Measurements from ENCODE around the gene MYH13. TPM values are rescaled to one million over a fixed set of nuclear protein-coding genes. Genes with fewer than 3 reads are reported as not detected.

The MYH13 gene
- total and polyA plus RNA-seq, 9 of the 15 experiments (the other 6 are each of a cell fraction or from before 2014, with no cell fraction given), result 0.01 TPM; not detected in 8

- Histone ChIP-seq H3K27me3 (ENCODE audit: control insufficient read depth in 2 of 2, insufficient read depth in 2 of 2, low read length in 2 of 2) (no peaks in the 10 kb centered on the region), H3K36me3 (ENCODE audit: control insufficient read depth, insufficient read depth, low read length) (no peaks in the 10 kb centered on the region), H3K9me1 (ENCODE audit: control insufficient read depth, insufficient read depth, low read length) (no peaks in the 10 kb centered on the region), H3K4me1 (replicated peaks in 1 of 2; ENCODE audit: control insufficient read depth in 2 of 2, insufficient read depth in 2 of 2, low read length in 2 of 2) (no peaks in the 10 kb centered on the region), H3K9me3 (replicated peaks; ENCODE audit: control insufficient read depth, insufficient read depth, low read depth, low read length) (no peaks in the 10 kb centered on the region), H3K4me2 (ENCODE audit: insufficient read depth, low read length) (no peak overlapping the region), H3K79me2 (ENCODE audit: control insufficient read depth, insufficient read depth, low read length) (no peaks in the 10 kb centered on the region), H3K27ac (ENCODE audit: extremely low read depth, low read depth, low read length) (no peak overlapping the region), H3K9ac (ENCODE audit: insufficient read depth in 1 of 2, low read depth in 2 of 2, low read length in 2 of 2) (no peak overlapping the region), H2AFZ (ENCODE audit: low read depth, low read length) (no peak overlapping the region), H3K4me3 (no peak overlapping the region), H4K20me1 (replicated peaks; ENCODE audit: control insufficient read depth, insufficient read depth, low read length) (no peaks in the 10 kb centered on the region)
- 0% methylated on average over 9 of the region's 9 CpGs for WGBS (ENCODE audit: insufficient coverage, low coverage, missing lambda C conversion rate)
- no peak for TF ChIP-seq REST (IDR thresholded peaks at IDR 0.05; ENCODE audit: borderline replicate concordance)
- no peak for TF ChIP-seq REST (CRISPR knock-in tag; IDR thresholded peaks at IDR 0.05; ENCODE audit: low read depth)
- TF ChIP-seq FOXJ2 (tag; IDR thresholded peaks at IDR 0.05), result no peak
- TF ChIP-seq ZNF354B (CRISPR knock-in tag; IDR thresholded peaks at IDR 0.05), result no peak
- no peak for TF ChIP-seq ZFPM2 (CRISPR knock-in tag; IDR thresholded peaks at IDR 0.05)
- no peak for TF ChIP-seq SNIP1 (IDR thresholded peaks at IDR 0.05; ENCODE audit: low read depth)
- TF ChIP-seq SMARCE1 (IDR thresholded peaks at IDR 0.05), result no peak
- no peak for TF ChIP-seq KLF16 (IDR thresholded peaks at IDR 0.05)
- TF ChIP-seq CBFB (CRISPR knock-in tag; IDR thresholded peaks at IDR 0.05), result no peak
- no peak for TF ChIP-seq E2F5 (CRISPR knock-in tag; IDR thresholded peaks at IDR 0.05)
- TF ChIP-seq MIER1 (IDR thresholded peaks at IDR 0.05; ENCODE audit: low read depth), result no peak
- BruUV-seq (replicated peaks), result no TSS peak
- FAIRE-seq (no peak), ATAC-seq (no peak), DNase-seq (ENCODE audit: extremely low read depth in 1 of 4, low spot score in 3 of 4) (no peak)
- CTCF ChIA-PET (ENCODE audit: low intra/inter-chr PET ratio), result no interaction called here
- intact Hi-C loops (cut with micrococcal nuclease), result loop anchor here (10.0 kb wide), 1 partner anchor 60 kb away; no protein-coding TSS in a partner anchor
- POLR2A ChIA-PET, result no interaction called here
- in situ Hi-C loops (cut with MboI), result no loop called here
Measured at GRCh38 chr17:10354651-10355050, 18.2 kb downstream of the MYH13 start.
